ENCODE measurements around the gene SMIM8. TPM values are rescaled to one million over a fixed set of nuclear protein-coding genes. Genes with fewer than 3 reads are reported as not detected.
A peak's percentile ranks its signal among the peaks of the same experiment; 100 is the strongest.

Gene SMIM8
- total and polyA plus RNA-seq, 4 donors: 2.6 to 23.2 (median 8.1) TPM

GRCh38 chr6:87333591-87334181 is 11.3 kb downstream of the SMIM8 start:
- no peak for TF ChIP-seq CTCF (IDR thresholded peaks at IDR 0.05; ENCODE audit: control extremely low read depth, extremely low read depth)
- Histone ChIP-seq H3K27me3 (ENCODE audit: control insufficient read depth in 3 of 3, insufficient read depth in 3 of 3, low read length in 2 of 3) (no peaks in the 10 kb centered on the region), H3K27ac (ENCODE audit: low read depth in 1 of 2, low read length in 1 of 2) (peak overlapping the region in 1 of 2 donors; percentile 79), H3K36me3 (ENCODE audit: control insufficient read depth in 4 of 4, insufficient read depth in 4 of 4, low read length in 4 of 4) (no peaks in the 10 kb centered on the region), H3K9ac (ENCODE audit: insufficient read depth in 1 of 2, low read length in 2 of 2) (peak overlapping the region in 1 of 2 donors; percentile 32), H3K4me3 (no peak overlapping the region), H3K4me1 (ENCODE audit: control insufficient read depth in 5 of 5, insufficient read depth in 5 of 5, low read length in 5 of 5) (peaks cover 0 to 15% (median 0%) of the 10 kb centered on the region in 5 donors), H3K9me3 (ENCODE audit: control insufficient read depth in 4 of 4, insufficient read depth in 3 of 4, low read length in 3 of 4) (no peaks in the 10 kb centered on the region)
- no peak for ATAC-seq (ENCODE audit: insufficient read depth, low FRiP score)
- 40 to 54% methylated on average over 3 of the region's 3 CpGs for WGBS, 2 donors
- peak in 1 of 3 donors; percentile 19 for DNase-seq

- 73 to 86% methylated on average over 1 of the region's 1 CpG for WGBS, 2 donors
- Histone ChIP-seq H3K9ac (ENCODE audit: insufficient read depth in 1 of 2, low read length in 2 of 2) (no peak overlapping the region), H3K36me3 (ENCODE audit: control insufficient read depth in 4 of 4, insufficient read depth in 4 of 4, low read length in 4 of 4) (no peaks in the 10 kb centered on the region), H3K4me3 (no peak overlapping the region), H3K27ac (ENCODE audit: low read depth in 1 of 2, low read length in 1 of 2) (peak overlapping the region in 1 of 2 donors; percentile 79), H3K4me1 (ENCODE audit: control insufficient read depth in 5 of 5, insufficient read depth in 5 of 5, low read length in 5 of 5) (peaks cover 0 to 15% (median 1%) of the 10 kb centered on the region in 5 donors), H3K9me3 (ENCODE audit: control insufficient read depth in 4 of 4, insufficient read depth in 3 of 4, low read length in 3 of 4) (no peaks in the 10 kb centered on the region), H3K27me3 (ENCODE audit: control insufficient read depth in 3 of 3, insufficient read depth in 3 of 3, low read length in 2 of 3) (no peaks in the 10 kb centered on the region)
- TF ChIP-seq CTCF (IDR thresholded peaks at IDR 0.05; ENCODE audit: control extremely low read depth, extremely low read depth): no peak
- DNase-seq (peak in 1 of 3 donors; percentile 11), ATAC-seq (ENCODE audit: insufficient read depth, low FRiP score) (no peak)
Measured at GRCh38 chr6:87334683-87335082, 12.3 kb downstream of the SMIM8 start.

GRCh38 chr6:87336367-87336766 is 14.0 kb downstream of the SMIM8 start:
- no peaks in the 10 kb centered on the region for H3K36me3 ChIP-seq (ENCODE audit: control insufficient read depth in 4 of 4, insufficient read depth in 4 of 4, low read length in 4 of 4)
- no peak overlapping the region for H3K4me3 ChIP-seq
- H3K4me1 ChIP-seq (ENCODE audit: control insufficient read depth in 5 of 5, insufficient read depth in 5 of 5, low read length in 5 of 5): peaks cover 0 to 19% (median 1%) of the 10 kb centered on the region in 5 donors
- no peaks in the 10 kb centered on the region for H3K27me3 ChIP-seq (ENCODE audit: control insufficient read depth in 3 of 3, insufficient read depth in 3 of 3, low read length in 2 of 3)
- DNase-seq: no peak
- WGBS, 2 donors: 91 to 94% methylated on average over 4 of the region's 4 CpGs
- TF ChIP-seq CTCF (IDR thresholded peaks at IDR 0.05; ENCODE audit: control extremely low read depth, extremely low read depth): no peak
- H3K9ac ChIP-seq (ENCODE audit: insufficient read depth in 1 of 2, low read length in 2 of 2): no peak overlapping the region
- H3K9me3 ChIP-seq (ENCODE audit: control insufficient read depth in 4 of 4, insufficient read depth in 3 of 4, low read length in 3 of 4): no peaks in the 10 kb centered on the region
- no peak for ATAC-seq (ENCODE audit: insufficient read depth, low FRiP score)
- H3K27ac ChIP-seq (ENCODE audit: low read depth in 1 of 2, low read length in 1 of 2): no peak overlapping the region

GRCh38 chr6:87340230-87340629 is 17.8 kb downstream of the SMIM8 start:
- TF ChIP-seq CTCF (IDR thresholded peaks at IDR 0.05; ENCODE audit: control extremely low read depth, extremely low read depth): no peak
- peaks cover 0 to 8% (median 3%) of the 10 kb centered on the region in 5 donors for H3K4me1 ChIP-seq (ENCODE audit: control insufficient read depth in 5 of 5, insufficient read depth in 5 of 5, low read length in 5 of 5)
- ATAC-seq (ENCODE audit: insufficient read depth, low FRiP score) (no peak), DNase-seq (no peak)
- H3K27me3 ChIP-seq (ENCODE audit: control insufficient read depth in 3 of 3, insufficient read depth in 3 of 3, low read length in 2 of 3): no peaks in the 10 kb centered on the region
- WGBS, 2 donors: 95 to 96% methylated on average over 4 of the region's 4 CpGs
- peaks cover 0 to 6% (median 0%) of the 10 kb centered on the region in 4 donors for H3K36me3 ChIP-seq (ENCODE audit: control insufficient read depth in 4 of 4, insufficient read depth in 4 of 4, low read length in 4 of 4)
- H3K4me3 ChIP-seq: no peak overlapping the region
- H3K27ac ChIP-seq (ENCODE audit: low read depth in 1 of 2, low read length in 1 of 2): no peak overlapping the region
- no peak overlapping the region for H3K9ac ChIP-seq (ENCODE audit: insufficient read depth in 1 of 2, low read length in 2 of 2)
- no peaks in the 10 kb centered on the region for H3K9me3 ChIP-seq (ENCODE audit: control insufficient read depth in 4 of 4, insufficient read depth in 3 of 4, low read length in 3 of 4)

Data from lung (tissue), 12 donors.